GM19043 (cell line): ENCODE results near the gene TRIM38.
"Not testable (repeated sequence)": the region's sequence is repeated elsewhere in the genome, so short reads cannot be mapped to it uniquely, and the experiment has no call there.

ENCODE experiments used
- ATAC-seq: cut with Tn5 transposase; IDR thresholded peaks from one replicate; pipeline ENCODE4 v1.9.1; 2021; ENCODE audit warnings: low read depth; ENCODE audit not compliant: unreplicated experiment

The TRIM38 gene, protein sequence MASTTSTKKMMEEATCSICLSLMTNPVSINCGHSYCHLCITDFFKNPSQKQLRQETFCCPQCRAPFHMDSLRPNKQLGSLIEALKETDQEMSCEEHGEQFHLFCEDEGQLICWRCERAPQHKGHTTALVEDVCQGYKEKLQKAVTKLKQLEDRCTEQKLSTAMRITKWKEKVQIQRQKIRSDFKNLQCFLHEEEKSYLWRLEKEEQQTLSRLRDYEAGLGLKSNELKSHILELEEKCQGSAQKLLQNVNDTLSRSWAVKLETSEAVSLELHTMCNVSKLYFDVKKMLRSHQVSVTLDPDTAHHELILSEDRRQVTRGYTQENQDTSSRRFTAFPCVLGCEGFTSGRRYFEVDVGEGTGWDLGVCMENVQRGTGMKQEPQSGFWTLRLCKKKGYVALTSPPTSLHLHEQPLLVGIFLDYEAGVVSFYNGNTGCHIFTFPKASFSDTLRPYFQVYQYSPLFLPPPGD

DNA sequence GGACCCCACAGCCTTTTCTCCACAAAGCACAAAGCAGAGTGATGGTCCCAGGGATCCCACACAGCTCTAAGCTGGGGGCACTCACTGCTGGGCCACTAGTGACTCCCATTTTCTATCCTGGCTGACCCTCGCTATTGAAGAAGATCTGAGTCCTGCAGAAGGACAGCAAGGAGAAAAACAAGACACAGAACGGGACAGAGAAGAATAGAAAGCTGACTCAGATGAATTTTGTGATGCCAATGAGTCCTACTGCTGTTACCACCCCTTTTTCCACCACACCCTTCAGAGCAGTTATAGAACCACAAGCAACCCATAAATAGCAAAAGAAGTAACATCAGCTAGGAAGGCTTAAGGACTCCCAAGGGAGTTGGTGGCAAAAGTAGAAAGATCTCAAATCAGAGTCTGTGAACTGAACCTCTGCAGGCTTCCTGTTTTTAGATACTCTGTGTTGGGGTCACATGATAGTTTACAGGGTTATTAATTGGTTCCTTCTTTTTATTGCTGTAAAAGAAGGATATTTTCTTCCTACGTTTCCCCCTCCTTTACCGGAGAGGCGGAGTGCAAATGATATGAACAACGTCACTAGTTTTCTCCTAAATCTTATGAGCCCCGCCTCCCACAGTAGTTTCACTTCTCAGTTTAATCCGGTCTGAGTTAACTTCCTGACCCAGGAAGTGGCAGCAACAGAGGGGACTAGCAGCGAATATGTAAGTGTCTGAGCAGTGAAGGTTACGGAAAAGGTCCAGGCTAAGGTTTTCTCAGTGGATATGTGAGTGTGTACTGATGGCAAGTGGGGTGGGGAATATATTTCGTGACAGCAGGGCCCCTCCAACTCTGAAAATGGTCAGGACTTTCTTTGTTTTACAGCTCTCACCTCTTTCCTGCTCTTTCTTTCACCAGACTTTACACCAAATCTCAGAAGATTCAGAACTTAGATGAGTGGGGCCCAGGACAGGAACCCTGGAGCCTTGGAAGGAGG is at the start of gene TRIM38:
Gene TRIM38 (plus strand): TSS at position 654 of the 979 bp plus-strand sequence. CDS start 3,721 bp downstream, outside the sequence.
- peak; percentile 85 for ATAC-seq

DNA sequence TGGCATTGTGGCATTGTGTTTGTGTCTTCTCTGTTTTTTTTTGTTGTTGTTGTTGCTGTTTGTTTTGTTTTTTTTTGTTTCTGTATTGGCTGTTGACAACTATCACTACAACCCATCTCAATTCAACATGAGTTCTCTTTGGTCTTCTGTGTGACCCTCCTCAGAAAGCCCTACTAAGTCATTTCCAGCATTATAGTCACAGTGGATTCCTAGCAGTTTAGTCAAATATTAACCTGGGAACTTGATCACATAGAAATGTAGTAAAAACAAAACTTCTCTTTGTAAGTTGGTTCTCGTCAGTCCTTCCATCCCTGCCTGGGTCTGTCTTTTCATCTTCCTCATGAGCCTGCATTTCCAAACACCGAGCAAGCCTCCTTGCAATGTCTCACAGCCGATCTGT is 48.9 kb upstream of the TRIM38 start:
- ATAC-seq = no peak

DNA sequence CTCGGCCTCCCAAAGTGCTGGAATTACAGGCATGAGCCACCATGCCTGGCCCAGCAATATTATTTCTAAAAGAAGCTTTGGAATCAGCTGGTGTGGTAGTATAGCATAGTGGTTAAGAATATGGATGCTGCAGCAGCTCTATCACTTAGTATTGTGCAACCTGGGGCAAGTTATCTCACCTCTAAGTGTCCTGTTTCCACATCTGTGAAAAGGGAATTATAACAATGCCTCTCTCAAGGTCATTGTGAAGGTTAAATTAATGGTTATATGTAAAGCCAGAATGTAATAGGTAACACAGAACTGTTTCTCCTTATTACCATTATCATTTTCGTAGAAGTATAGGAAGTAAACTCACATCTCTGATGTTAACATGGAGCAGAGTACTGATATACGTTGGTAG is 46.3 kb upstream of the TRIM38 start:
- ATAC-seq = no peak

DNA sequence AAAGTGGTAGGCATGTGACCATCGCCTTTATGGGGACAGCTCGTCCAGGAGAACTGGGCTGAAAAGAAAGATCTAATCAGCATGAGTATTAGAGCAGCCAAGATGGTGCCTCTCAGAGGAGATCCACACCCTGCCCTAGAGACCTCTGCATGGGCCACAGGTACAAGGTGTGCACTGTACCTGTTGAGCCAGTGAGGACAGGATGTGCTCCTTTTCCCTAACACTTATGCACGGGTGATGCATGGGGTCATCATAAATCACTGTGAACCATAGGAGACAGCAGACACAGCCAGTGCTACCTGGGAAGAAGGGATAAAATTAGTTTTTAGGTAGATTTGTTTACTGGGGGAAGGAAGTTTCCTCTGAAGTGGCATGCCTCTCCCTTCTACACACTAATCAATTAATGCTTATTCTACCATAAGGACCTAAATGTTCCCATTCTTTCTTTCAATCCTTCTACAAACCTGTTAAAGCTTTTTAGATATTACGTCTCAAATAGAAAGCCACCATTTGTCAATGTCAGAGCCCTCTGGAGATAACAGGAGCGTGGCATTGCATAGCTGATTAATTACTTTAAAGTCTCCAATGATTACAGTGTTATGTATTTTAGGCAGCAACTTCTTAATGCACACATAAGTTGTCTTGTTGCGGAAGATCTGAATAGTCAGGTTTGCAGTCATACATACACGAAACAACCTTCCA is 45.7 kb upstream of the TRIM38 start:
- ATAC-seq = no peak

DNA sequence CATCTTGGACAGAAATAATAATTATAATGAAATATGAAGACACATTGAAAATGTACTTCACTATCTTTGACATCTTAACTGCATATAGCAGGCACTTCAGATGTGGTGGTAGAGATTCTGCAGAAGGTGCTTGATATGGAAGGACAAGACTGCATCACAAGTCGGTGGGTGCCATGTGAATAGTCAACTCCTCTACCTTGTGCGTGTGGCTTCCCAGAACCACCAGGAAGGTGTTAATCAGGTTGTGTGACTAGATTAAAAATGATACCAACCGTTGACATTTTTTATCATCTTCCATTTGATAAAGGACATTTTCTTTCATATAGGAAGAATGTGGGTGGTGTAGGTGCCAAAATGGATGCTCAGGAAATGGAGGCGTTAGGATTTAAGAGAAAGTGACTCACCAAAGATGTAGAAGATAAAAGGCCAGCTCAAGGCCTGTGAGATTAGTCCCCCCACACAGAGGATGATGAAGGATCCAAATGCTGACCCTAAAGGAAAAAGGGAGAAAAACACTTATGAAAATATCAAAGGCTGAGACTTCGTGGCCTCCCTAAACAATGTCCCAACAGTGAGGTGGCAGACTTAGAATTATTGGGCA is 44.4 kb upstream of the TRIM38 start:
- ATAC-seq = no peak

DNA sequence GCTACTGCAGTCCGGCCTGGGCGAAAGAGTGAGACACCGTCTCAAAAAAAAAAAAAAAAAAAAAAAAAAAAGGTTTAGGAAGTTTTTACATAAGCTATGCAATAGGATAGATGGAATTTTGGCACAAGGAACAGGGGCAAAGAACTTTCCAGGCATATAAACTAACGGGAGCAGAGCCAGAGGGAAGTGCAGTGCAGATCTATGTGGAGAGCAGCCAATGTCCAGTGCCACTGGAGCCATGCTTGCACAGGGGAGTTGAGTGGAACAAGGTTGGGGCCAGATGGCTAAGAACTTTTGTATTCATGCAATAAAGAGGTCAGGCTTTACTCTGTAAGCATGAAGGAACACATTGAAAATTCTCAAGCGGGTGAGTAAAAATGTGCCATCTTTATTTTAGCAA is 42.9 kb upstream of the TRIM38 start:
- ATAC-seq = no peak

DNA sequence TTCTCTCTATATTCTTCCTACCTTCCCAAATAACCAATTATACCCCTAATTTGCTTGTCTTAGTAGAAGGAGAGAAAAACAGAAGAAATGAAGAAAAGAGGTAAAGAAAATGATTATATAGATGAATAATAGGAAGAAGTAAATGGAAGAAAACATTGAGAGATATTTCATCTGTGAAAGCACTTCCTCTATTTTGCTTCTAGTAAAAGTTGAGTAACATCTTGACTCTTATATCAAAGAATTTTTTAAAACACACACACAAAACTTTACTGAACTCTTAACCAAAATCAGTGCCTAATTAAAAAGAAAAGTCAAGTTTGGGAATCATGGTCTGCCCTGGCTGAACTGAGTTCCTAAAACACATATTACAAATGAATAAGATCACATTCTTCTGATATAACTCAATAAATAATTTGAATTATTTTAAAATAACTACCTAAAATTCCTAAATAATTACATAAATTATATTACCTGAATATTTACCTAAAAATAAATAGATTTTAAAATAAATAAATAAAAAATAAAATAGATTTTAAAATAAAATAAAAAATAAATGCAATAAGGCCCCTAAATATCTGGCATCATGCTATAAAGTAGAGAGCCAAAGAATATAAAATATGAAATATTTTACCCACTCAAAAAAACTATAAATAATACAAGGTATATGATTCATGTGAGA is 40.9 kb upstream of the TRIM38 start:
- ATAC-seq = no peak

DNA sequence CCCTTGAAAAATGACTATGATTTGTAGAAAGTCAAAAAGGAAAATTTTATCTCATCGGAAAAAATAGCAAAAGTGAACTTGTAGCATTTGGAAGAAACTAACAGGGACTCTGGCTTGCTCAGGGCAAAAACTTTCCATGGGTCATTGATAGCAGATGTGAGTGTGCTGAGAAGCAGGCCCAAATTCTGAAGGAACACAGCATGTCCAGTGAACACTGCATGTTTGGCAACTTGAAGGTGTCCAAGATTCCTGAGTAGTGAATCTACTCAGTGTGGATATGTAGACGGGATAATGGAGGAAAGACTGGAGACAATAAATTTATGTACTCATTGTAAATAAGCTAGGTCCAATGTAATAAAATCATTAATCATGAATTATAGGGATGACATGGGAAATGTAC is 40.3 kb upstream of the TRIM38 start:
- ATAC-seq = no peak

DNA sequence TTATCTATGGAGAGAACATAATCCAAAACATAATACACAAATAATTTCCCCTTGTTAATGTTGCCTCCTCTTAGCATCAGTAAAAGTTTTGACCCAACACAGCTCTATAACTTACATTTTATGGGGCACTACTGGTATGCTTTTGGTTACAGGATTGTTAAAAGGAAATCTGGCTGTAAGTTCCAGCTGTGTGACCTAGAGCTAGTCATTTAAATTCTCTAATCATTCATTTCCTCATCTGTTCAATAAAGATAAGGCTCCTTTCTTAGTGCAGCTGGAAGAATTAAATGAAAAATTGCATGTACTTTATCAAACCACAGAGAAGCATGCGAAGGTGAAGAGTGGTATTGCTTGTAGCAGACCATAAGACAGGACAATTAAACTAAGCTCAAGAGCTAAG is 36.7 kb upstream of the TRIM38 start:
- no peak for ATAC-seq

DNA sequence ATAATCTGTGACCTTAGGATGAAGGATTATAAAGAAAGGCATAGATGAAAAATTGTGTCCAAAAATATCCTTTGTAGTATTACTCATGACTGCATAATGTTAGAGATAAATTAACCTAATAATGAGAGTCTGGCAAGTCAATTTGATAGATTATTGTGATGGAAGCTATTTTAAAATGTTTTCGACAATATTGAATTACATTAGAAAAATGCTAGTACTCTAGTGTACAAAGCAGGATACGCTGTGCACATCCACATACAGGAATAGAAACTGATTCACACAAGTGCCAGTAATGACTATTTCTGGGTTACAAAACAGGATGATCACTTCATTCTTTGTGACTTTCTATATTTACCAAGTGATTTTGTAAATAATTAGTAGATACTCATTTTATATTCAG is 35.4 kb upstream of the TRIM38 start:
- ATAC-seq = no peak

DNA sequence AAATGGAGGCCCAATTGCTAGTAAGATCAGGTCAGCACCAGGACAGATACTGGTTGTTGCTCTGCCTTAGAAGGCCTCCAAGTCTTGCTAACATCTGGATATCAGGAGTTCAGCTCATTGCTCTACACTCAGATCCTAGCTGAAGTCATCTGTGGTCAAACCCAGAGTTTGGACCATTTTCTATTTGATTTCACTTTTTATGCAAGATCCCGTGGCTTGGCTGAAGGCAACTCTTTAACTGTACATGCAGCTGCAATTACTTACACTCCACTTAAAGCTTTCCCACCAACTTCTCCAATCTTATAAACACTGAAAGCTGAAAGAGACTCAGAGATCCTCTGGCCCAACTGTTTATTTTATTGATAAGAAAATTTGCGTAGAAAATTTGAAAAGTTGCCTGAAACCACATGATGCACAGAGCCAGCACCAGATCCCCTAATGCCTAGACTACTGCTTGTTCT is 34.8 kb upstream of the TRIM38 start:
- no peak for ATAC-seq

DNA sequence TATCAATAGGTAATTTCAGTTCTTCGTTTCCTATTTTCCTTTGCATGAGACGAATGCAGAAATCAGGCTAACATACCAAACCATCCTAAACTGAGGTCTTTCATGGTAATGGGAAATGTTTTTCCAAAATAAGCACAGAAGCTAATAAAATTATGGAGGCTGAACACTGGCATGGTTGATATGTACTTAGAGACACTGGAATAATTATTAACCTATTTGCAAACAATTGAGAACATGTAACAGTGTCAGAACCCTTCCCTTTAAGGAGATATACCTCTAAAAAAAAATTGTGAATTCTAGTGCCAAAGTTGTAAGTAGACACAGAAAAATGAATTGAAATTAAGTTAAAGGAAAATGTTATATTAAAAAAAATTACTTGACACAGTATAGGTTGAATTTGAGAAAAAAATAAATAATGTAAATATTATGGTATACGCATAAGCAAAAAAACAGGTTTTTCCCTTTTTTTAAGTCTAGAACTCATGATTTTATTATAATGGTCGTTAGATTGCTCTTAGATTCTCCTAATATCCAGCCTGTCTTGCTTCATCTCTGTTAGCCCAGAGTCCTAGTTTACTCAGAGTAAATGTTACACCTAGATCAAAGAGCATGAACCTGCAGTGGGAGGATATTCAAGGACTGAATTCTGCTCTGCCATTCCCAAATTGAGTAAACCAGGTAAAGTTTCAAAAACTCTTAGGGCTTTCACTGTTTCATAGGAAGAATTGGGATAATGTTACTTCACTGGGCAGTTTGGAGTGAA is 33.9 kb upstream of the TRIM38 start:
- no peak for ATAC-seq

DNA sequence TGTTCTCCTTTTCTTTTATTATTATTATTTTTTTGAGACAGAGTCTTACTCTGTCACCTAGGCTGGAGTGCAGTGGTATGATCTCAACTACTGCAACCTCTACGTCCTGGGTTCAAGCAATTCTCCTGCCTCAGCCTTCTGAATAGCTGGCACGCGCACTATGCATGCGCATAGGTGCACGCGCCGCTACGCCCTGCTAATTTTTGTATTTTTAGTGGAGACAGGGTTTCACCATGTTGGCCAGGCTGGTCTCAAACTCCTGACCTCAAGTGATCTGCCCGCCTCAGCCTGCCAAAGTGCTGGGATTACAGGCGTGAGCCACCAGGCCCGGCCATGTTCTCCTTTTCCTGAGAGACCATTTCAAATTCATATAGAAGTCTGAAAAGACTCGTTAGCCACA is 32.8 kb upstream of the TRIM38 start:
- ATAC-seq = not testable (repeated sequence)

DNA sequence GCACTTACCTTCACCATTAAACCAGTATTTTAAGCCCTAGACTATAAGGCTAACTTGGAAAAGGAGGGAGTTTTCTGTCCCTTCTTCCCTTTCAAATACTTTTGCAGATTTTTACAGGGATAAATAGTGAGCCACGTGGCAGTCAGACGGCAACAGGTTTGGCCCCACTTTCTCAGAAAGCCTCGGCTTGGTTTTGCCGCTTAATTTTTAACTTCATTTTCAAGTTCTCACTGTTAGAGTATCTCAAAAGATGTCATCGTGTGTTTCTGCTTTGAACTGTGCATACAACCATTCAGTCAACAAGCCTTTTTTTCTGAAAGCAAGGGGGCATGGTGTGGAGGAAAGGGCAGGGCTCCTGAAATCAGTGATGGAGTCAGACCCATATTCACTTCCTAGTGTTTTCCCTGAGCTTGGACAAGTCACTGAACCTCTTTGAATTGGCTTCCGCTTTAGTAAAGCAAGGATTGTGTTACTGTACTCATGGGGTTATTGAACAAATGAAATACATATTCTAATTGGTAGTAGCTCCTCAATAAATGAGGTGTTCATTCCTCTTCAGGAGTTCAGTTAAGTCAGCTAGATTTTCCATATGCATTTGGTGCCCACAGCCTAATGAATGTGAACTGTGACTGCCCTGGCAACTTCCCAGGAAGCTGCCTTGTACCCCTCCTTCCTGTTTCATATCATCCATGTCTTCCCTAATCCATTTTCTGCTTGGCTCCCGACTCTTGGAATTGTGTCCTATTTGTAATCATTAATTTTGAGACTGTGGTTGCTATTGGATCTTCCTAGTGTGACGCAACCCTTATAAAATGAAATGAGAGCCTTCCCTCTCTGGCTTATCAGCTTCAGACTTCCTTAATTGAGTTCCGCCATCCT is 31.8 kb upstream of the TRIM38 start, which contains the start of gene SLC17A2:
Gene SLC17A2 (minus strand): TSS at position 160 of the 879 bp plus-strand sequence. CDS start 4,895 bp downstream, outside the sequence.
- no peak for ATAC-seq

DNA sequence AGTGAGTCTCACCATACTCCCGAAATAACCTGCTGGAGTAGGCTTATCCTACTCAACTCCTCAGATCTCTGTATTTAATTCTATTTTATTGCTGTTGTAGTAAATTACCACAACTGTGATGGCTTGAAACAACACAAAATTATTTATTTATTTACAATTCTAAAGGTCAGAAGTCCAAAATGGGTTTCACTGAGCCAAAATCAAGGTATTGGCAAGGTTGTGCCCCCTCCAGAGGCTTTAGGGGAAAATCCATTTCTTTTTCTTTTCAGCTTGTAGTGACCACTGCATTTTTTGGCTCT is 31.2 kb upstream of the TRIM38 start:
- no peak for ATAC-seq

DNA sequence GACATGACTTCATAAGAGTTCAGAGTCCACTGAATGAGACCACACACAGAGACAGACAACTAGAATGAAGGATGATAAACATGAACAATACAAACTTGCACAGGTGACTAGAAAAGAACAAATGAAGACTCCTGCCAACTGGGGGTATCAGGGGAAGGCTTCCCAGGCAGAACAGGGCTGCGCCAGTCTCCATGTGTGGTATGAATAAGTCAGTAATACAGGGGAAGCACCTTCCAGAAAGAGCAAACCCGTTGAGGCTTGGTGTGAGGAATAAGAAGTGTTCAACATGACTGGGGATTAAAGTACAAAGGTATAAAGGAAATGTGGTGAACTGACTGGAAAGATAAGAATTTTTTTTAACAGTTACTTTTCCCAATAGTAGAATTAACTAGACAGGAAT is 28.4 kb upstream of the TRIM38 start:
- no peak for ATAC-seq

DNA sequence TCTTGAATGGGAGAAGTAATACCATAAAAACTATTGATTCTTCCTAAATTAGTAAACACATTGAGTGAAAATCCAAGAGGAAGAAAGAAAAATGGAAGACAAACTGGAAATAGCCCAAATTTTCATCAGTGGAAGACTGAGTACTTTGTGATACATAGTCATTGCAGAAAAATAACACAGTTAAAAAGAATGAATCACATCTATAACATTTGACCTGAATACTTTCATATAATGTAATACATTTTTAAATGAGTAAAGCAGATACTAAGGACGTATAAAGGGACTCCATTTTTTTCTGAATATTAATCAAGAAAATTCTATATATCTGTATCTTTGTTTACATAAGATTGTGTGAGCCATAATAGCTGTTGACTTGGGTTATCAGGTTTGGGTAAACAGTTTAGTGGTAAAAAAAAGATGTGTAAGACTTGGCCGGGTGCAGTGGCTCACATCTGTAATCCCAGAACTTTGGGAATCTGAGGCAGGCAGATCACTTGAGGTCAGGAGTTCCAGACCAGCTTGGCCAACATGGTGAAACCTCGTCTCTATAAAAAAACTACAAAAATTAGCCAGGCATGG is 27.8 kb upstream of the TRIM38 start:
- no peak for ATAC-seq

DNA sequence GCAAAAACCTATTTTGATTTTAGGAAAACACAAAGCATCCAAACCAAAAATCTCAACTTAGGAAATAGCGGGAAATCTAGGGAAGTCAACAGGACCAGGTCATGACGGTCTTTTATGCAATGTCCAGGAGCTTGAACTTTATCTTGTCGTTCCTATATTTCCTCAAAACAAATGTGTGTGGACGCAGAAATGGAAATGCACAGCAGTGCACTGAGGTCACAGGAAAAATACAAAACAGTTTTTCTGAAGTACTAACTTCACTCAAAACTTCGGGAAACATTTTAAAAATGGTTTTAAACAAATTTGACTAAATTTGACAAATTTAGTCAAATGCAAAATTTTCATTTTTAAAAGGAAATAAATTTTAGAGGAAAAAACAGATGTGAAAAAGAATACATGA is 26.6 kb upstream of the TRIM38 start:
- no peak for ATAC-seq
